ENCODE data around the gene LRIT2.
"Not testable (repeated sequence)": the region's sequence is repeated elsewhere in the genome, so short reads cannot be mapped to it uniquely, and the experiment has no call there.

The LRIT2 gene

DNA sequence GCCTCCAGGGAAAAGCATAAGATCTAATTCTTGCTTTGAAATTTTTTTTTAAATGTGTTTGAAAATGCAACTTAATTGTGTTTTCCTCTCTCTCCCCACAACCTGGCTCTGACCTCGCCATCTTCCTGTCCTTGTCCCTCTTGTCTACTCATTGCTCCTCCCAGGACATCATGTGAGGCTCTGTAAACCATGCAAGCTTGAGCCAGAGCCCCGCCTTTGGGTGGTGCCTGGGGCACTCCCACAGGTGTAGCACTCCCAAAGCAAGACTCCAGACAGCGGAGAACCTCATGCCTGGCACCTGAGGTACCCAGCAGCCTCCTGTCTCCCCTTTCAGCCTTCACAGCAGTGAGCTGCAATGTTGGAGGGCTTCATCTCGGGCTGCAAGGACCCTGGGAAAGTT lies 40.8 kb downstream of the LRIT2 start:
- no peak for DNase-seq (ENCODE audit: low spot score)

DNA sequence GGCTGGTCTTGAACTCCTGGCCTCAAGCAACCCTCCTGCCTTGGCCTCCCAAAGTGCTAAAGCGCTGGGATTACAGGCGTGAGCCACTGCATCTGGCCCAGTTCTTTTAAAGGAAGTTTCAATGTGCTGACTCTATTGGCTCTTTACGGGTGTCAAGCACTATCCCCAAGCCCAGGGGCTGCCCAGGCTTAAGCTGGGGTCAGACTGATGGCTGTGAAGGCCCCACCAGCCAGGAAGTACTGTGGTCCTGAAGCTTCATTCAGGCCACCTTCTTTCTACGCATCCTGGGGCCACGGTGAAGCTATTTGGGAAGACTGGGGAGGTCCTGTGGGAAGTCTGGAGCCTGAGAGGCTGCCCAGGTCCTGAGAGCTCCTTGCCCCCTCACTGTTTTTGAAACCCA lies 43.7 kb downstream of the LRIT2 start:
- no peak for DNase-seq (ENCODE audit: low spot score)

DNA sequence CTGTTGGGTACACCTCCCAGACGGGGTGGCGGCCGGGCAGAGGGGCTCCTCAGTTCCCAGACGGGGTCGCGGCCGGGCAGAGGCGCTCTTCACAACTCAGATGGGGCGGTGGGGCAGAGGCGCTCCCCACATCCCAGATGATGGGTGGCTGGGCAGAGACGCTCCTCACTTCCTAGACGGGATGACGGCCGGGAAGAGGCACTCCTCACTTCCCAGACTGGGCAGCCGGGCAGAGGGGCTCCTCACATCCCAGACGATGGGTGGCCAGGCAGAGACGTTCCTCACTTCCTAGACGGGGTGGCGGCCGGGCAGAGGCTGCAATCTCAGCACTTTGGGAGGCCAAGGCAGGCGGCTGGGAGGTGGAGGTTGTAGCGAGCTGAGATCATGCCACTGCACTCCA lies 45.0 kb downstream of the LRIT2 start:
- not testable (repeated sequence) for DNase-seq (ENCODE audit: low spot score)

DNA sequence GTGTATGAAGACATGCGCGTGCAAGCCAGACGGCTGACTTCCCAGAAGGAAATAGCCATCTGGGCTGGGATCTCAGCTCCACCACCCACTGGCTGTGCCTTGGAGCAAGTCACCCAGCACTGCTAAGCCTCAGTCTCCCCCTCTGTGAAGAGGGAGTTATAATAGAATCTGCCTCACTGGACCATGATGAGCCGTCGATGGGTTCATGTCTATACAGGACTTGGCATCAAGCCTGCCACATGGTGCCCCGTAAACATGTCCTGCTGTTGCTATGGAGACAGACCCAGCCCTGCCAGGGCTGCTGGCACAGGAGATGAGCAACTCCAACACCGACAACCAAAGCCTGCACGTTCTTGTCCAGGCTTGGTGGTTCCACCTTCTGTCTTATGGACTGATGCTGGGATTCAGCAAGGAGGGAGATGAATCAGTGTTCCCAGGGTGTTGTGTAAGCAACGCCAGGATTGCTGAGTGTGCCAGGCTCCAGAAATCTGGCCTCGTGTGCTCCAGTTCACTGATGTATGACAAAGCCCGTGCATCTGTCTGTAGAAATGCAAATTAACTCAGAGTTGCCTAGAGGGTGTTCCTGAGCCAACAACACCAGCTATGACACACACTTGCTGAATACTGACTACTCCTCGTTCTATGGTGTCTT lies 46.2 kb downstream of the LRIT2 start:
- peak; percentile 84 for DNase-seq (ENCODE audit: low spot score)

DNA sequence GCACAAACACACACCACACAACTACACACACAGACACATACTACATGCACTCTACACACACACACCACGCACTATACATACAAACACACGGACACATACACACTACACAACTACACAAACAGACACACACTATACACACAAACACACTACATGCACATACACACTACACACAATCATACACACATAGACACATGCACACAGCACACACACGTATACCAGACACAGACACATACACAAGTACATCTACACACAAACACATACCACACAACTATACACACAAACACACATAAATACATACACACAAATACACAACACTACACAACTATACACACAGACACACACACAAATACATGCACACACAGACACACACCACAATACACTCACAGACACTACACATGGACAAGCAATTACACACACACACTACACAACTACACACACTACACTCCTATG lies 47.2 kb downstream of the LRIT2 start:
- DNase-seq (ENCODE audit: low spot score) = no peak

DNA sequence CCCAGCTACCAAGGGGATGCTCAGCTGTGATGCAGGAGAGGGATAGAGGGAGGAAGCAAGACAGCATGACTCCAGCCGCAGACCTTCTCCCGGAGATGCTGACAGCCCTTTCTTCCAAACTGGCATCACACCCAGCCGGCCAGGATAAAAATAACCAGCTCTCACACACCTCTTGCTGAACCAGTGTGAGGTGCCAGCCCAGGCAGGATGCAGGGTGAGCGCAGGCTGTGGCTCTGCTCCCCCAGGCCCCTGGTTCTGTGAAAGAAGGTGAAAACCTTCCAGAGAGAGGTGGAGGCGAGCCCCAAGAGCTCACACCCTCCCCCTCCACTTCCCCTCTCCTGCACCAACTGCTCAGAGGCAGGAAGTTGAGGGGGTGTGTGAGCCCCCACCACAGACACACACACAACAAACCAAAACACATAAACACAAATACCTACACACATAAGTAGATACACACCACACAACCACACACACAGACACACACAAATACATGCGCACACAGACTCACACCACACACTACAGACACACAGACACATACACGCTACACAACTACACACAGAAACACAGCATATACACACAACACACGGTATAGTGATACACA lies 47.7 kb downstream of the LRIT2 start:
- peak; percentile 48 for DNase-seq (ENCODE audit: low spot score)

DNA sequence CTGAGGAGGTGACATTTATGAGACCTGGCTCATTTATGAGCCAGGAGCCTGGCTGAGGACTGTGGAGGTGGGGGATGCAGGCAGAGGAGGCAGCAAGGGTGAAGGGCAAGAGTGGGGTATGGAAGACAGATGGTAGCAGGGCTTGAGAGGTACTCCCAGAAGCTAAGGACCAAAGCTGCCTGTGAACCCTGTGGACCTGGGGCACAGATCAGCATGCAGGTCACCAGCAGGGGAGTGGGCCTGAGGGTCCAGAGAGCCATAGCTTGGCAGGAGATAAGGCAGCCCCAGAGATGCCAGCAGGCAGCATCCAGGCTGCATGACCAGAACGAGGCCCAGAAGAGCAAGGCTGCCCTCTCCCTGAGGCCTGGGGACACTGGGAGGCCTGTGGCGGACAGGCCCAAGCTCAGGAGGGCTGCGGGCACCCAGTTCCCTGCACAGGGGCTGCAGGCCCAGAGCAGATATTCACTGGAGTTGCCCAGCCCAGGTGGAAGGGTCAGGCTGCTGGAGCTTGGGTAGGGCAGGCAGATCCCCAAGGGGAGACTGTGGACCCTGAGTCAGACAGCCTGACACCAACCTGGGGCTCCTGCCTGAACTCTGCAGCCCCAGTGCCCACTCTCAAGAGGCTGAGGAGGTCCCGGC lies 48.4 kb downstream of the LRIT2 start:
- no peak for DNase-seq (ENCODE audit: low spot score)

DNA sequence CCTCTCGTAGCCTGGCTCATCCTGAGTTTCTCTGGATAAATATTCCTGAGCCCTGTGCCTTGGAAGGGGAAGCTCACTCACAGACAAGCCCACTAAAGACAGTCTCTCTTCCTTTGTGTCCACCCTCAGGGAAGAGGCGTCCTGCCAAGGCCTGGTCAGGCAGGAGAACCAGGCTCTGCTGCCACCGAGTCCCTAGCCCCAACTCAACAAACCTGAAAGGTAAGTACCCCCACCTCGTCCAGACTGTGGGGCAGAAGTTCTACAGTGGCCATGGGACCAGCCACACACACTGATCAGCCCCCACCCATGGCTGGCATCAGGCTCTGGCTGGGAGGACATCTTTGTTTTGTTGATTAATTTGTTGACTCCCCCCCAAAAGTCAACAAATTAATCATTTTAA lies 49.0 kb downstream of the LRIT2 start:
- no peak for DNase-seq (ENCODE audit: low spot score)

DNA sequence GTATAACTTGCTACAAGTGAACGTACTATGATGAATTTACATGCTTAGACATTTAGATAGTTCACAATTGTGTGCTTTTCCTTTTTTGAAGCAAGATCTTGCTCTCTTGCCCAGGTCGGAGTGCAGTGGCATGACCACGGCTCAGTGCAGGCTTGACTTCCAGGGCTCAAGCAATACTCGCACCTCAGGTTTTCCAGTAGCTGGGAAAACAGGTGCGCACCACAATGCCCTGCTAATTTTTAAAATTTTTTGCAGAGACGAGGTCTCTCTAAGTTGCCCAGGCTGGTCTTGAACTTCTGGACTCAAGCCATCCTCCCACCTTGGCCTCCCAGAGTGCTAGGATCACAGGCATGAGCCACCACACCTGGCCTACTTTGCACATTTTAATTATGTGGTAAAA lies 49.9 kb downstream of the LRIT2 start:
- no peak for DNase-seq (ENCODE audit: low spot score)

DNA sequence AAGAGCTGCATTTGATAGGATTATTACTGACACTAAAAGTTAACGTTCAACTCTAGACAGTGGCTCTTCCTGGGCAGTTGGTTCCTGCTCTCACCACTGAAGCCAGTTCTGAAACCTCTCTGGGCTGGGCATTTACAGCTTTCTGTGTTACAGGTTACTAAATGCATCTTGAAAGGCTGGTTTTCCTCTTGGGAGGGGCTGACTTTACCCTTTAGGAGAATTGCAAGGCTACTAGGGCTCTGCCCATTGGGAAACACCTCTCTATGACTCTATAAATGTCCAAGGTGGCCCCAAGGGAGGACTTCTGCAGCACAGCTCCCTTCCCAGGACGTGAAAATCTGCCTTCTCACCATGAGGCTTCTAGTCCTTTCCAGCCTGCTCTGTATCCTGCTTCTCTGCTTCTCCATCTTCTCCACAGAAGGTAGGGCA lies 51.8 kb downstream of the LRIT2 start, which contains the start of gene GPR15LG:
GPR15LG (plus strand) TSS at position 301 of the 429 bp plus-strand sequence; CDS start at position 352, 51 bp downstream.
- DNase-seq (ENCODE audit: low spot score) = no peak

DNA sequence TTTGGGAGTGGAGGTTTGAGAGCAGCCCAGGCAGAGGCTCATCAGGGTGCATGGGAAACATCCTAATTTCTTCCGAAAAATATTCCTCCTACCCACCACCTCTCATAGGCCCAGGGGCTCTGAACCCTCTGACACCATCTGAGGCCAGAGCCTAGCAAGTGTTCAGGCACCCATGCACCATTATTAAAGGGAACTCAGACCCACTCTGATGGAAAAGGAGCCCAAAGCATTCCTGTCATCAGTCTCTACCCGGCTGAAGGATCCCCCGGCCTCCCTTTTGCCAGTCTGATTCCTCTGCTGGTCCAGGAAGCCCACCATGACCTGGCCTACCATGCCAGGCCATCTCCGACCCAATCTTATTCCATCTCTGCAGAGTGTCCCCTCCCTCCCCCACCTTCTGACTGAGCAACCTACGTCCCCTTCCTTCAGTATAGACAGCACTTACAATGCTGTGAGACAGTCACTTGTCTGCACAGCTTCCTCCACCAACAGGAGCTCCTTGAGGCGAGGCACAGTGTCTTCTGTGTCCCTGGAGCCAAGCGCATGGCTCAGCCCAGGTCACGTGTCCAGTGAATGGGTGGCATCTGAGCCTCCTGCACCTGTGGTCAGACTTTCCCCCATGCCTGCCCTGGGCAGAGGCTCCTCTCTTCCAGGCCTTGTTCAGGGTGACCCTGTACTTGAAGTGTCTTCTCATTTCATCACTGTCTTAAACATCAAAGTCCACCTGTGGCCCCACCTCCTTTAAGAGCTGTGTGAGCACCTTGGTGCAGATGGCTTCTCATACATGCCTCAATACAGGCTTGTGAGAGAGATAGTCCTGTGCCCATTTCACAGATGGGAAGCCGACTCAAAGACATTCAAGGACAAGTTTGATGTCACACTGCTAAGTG lies 52.6 kb downstream of the LRIT2 start:
- DNase-seq (ENCODE audit: low spot score) = no peak

DNA sequence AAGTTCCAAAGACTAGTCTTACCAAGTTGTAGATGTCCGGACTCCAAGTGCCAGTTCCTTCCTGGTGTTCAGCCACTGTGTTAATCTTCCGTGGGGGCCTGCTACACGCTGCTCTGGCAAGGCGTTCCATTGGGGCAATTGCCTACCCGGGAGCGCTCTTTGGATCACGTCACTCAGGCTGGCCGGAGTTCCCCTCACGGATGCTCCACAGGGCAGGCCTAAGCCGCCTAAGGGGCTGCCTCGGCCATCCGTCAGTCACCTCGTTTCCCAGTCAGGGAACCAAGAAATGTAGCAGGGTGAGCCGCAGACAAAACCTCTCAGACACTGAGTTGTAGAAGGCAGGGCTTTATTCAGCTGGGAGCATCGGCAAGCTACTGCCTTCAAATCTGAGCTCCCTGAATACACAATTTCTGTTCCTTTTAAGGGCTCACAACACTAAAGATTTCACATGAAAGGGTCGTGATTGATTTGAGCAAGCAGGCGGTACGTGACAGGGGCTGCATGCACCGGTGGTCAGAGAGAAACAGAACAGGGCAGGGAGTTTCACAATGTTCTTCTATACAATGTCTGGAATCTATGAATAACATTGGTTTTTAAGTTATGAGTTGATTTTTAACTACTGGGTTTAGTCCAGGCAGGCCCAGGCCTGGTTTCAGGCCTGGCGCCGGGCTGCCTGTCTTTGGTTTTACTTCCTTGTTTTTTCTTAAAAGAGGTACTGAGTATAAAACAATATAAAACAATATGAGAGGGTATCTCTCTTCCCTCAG lies 53.5 kb downstream of the LRIT2 start:
- DNase-seq (ENCODE audit: low spot score) = not testable (repeated sequence)

DNA sequence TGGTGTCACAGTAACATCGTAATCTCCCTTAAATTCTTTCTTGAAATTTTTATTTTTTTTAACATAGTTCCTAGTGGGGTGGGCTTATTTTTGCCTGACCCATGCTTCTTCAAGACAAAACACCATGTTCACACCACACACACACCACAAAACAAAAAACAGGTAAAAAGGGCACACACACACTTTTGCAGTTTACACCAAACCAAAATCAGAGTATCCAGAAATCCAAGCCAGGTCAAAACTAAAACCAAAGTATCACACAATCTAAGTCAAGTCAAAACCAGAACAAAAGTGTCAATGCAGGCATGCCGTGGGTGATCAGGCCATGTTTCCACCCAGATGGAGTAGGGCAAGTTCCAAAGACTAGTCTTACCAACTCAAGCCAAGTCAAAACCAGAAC lies 54.1 kb downstream of the LRIT2 start:
- DNase-seq (ENCODE audit: low spot score) = not testable (repeated sequence)
